Measurements from ENCODE around the gene A3GALT2. TPM values are rescaled to one million over a fixed set of nuclear protein-coding genes. Genes with fewer than 3 reads are reported as not detected.

Gene A3GALT2
- total and polyA plus RNA-seq, 2 experiments from 2014 or later = not detected

GRCh38 chr1:33364565-33364918 lies 43.6 kb upstream of the A3GALT2 start:
- 77 to 93% methylated on average over 2 of the region's 2 CpGs for WGBS, 2 experiments (ENCODE audit: low coverage in 1 of 2, low lambda C conversion rate in 2 of 2, missing lambda C conversion rate in 2 of 2)
- no peak for DNase-seq
- Histone ChIP-seq H3K4me1 (ENCODE audit: insufficient read depth) (no peaks in the 10 kb centered on the region), H3K9me2 (ENCODE audit: insufficient read depth) (no peaks in the 10 kb centered on the region), H3K27ac (no peak overlapping the region), H2AFZ (no peak overlapping the region), H3F3A (ENCODE audit: insufficient read depth) (no peaks in the 10 kb centered on the region), H3K4me3 (no peak overlapping the region), H3K4me2 (ENCODE audit: unreplicated experiment) (no peak overlapping the region), H4K20me1 (ENCODE audit: insufficient read depth) (no peaks in the 10 kb centered on the region), H3K9ac (no peak overlapping the region), H3K36me3 (ENCODE audit: low read depth) (no peaks in the 10 kb centered on the region), H3K9me3 (ENCODE audit: low read depth) (no peaks in the 10 kb centered on the region), H3K27me3 (replicated peaks; ENCODE audit: insufficient read depth) (no peaks in the 10 kb centered on the region), H3K79me2 (ENCODE audit: insufficient read depth) (no peaks in the 10 kb centered on the region)
- in situ Hi-C loops (cut with MboI) = loop anchor here (25.0 kb wide), 1 partner anchor 152 kb away; no protein-coding TSS in a partner anchor
- TF ChIP-seq EZH2 (IDR thresholded peaks at IDR 0.05; ENCODE audit: insufficient read depth, poor library complexity, severe bottlenecking) = no peak
- TF ChIP-seq EZH2phosphoT487 (IDR thresholded peaks at IDR 0.05; ENCODE audit: insufficient read depth, low read depth) = no peak

GRCh38 chr1:33363470-33363861 lies 42.6 kb upstream of the A3GALT2 start:
- in situ Hi-C loops (cut with MboI) = loop anchor here (25.0 kb wide), 1 partner anchor 151 kb away; no protein-coding TSS in a partner anchor
- Histone ChIP-seq H2AFZ (no peak overlapping the region), H3K36me3 (ENCODE audit: low read depth) (no peaks in the 10 kb centered on the region), H3K27me3 (replicated peaks; ENCODE audit: insufficient read depth) (no peaks in the 10 kb centered on the region), H3K79me2 (ENCODE audit: insufficient read depth) (no peaks in the 10 kb centered on the region), H3K9me2 (ENCODE audit: insufficient read depth) (no peaks in the 10 kb centered on the region), H3K4me3 (no peak overlapping the region), H3K27ac (no peak overlapping the region), H3F3A (ENCODE audit: insufficient read depth) (no peaks in the 10 kb centered on the region), H3K4me1 (ENCODE audit: insufficient read depth) (no peaks in the 10 kb centered on the region), H3K9me3 (ENCODE audit: low read depth) (no peaks in the 10 kb centered on the region), H4K20me1 (ENCODE audit: insufficient read depth) (no peaks in the 10 kb centered on the region), H3K9ac (no peak overlapping the region), H3K4me2 (ENCODE audit: unreplicated experiment) (no peak overlapping the region)
- no peak for DNase-seq
- 96% methylated on average over 5 of the region's 5 CpGs for WGBS, 2 experiments (ENCODE audit: low coverage in 1 of 2, low lambda C conversion rate in 2 of 2, missing lambda C conversion rate in 2 of 2)
- TF ChIP-seq EZH2 (IDR thresholded peaks at IDR 0.05; ENCODE audit: insufficient read depth, poor library complexity, severe bottlenecking) = no peak
- no peak for TF ChIP-seq EZH2phosphoT487 (IDR thresholded peaks at IDR 0.05; ENCODE audit: insufficient read depth, low read depth)

GRCh38 chr1:33363021-33363420 lies 42.1 kb upstream of the A3GALT2 start:
- Histone ChIP-seq H3K79me2 (ENCODE audit: insufficient read depth) (no peaks in the 10 kb centered on the region), H2AFZ (no peak overlapping the region), H3K4me3 (no peak overlapping the region), H3K27ac (no peak overlapping the region), H3F3A (ENCODE audit: insufficient read depth) (no peaks in the 10 kb centered on the region), H3K4me2 (ENCODE audit: unreplicated experiment) (no peak overlapping the region), H3K27me3 (replicated peaks; ENCODE audit: insufficient read depth) (no peaks in the 10 kb centered on the region), H3K9me2 (ENCODE audit: insufficient read depth) (no peaks in the 10 kb centered on the region), H4K20me1 (ENCODE audit: insufficient read depth) (no peaks in the 10 kb centered on the region), H3K4me1 (ENCODE audit: insufficient read depth) (no peaks in the 10 kb centered on the region), H3K9ac (no peak overlapping the region), H3K36me3 (ENCODE audit: low read depth) (no peaks in the 10 kb centered on the region), H3K9me3 (ENCODE audit: low read depth) (no peaks in the 10 kb centered on the region)
- 69 to 77% methylated on average over 5 of the region's 5 CpGs for WGBS, 2 experiments (ENCODE audit: low coverage in 1 of 2, low lambda C conversion rate in 2 of 2, missing lambda C conversion rate in 2 of 2)
- DNase-seq = no peak
- in situ Hi-C loops (cut with MboI) = loop anchor here (25.0 kb wide), 1 partner anchor 151 kb away; no protein-coding TSS in a partner anchor
- TF ChIP-seq EZH2 (IDR thresholded peaks at IDR 0.05; ENCODE audit: insufficient read depth, poor library complexity, severe bottlenecking) (no peak), EZH2phosphoT487 (IDR thresholded peaks at IDR 0.05; ENCODE audit: insufficient read depth, low read depth) (no peak)

GRCh38 chr1:33361532-33362235 lies 40.8 kb upstream of the A3GALT2 start:
- DNase-seq = no peak
- Histone ChIP-seq H2AFZ (no peak overlapping the region), H4K20me1 (ENCODE audit: insufficient read depth) (no peaks in the 10 kb centered on the region), H3K79me2 (ENCODE audit: insufficient read depth) (no peaks in the 10 kb centered on the region), H3K4me3 (no peak overlapping the region), H3K9me3 (ENCODE audit: low read depth) (no peaks in the 10 kb centered on the region), H3K4me1 (ENCODE audit: insufficient read depth) (no peaks in the 10 kb centered on the region), H3K9ac (no peak overlapping the region), H3K9me2 (ENCODE audit: insufficient read depth) (no peaks in the 10 kb centered on the region), H3K27me3 (replicated peaks; ENCODE audit: insufficient read depth) (no peaks in the 10 kb centered on the region), H3K27ac (no peak overlapping the region), H3F3A (ENCODE audit: insufficient read depth) (no peaks in the 10 kb centered on the region), H3K4me2 (ENCODE audit: unreplicated experiment) (no peak overlapping the region), H3K36me3 (ENCODE audit: low read depth) (no peaks in the 10 kb centered on the region)
- WGBS, 2 experiments (ENCODE audit: low coverage in 1 of 2, low lambda C conversion rate in 2 of 2, missing lambda C conversion rate in 2 of 2) = 94% methylated on average over 11 of the region's 11 CpGs
- TF ChIP-seq EZH2 (IDR thresholded peaks at IDR 0.05; ENCODE audit: insufficient read depth, poor library complexity, severe bottlenecking) (no peak), EZH2phosphoT487 (IDR thresholded peaks at IDR 0.05; ENCODE audit: insufficient read depth, low read depth) (no peak)
- in situ Hi-C loops (cut with MboI) = loop anchor here (25.0 kb wide), 1 partner anchor 149 kb away; no protein-coding TSS in a partner anchor
